Occipital lobe (tissue), 2 donors: ENCODE results near the gene SCYGR3. TPM values are rescaled to one million over a fixed set of nuclear protein-coding genes. Genes with fewer than 3 reads are reported as not detected.
"Not testable (repeated sequence)": the region's sequence is repeated elsewhere in the genome, so short reads cannot be mapped to it uniquely, and the experiment has no call there.

ENCODE experiments used
- DNase-seq: peaks from one replicate; lab custom pipeline; 2025; lab: John Stamatoyannopoulos, UW
- total RNA-seq: library from RNA; depleted of rRNA; stranded (reverse); fragments of >200 nt; gene quantifications from one replicate; pipeline ENCODE4 v1.2.3, GENCODE V29; 2014

Gene SCYGR3
- total RNA-seq, 1 donor from 2014 or later = not detected

- DNase-seq = no peak
Measured at GRCh38 chr2:227613272-227613660, 1.4 kb downstream of the SCYGR3 start.

- DNase-seq = no peak
Measured at GRCh38 chr2:227612546-227613271, 1.9 kb downstream of the SCYGR3 start.

GRCh38 chr2:227610123-227610522, 4.5 kb downstream of the SCYGR3 start:
- no peak for DNase-seq

GRCh38 chr2:227608561-227609338, 5.9 kb downstream of the SCYGR3 start:
- DNase-seq = no peak

- DNase-seq = no peak
Measured at GRCh38 chr2:227607941-227608340, 6.7 kb downstream of the SCYGR3 start.

- no peak for DNase-seq
Measured at GRCh38 chr2:227606476-227606875, 8.2 kb downstream of the SCYGR3 start.

GRCh38 chr2:227602358-227602757, 12.3 kb downstream of the SCYGR3 start:
- no peak for DNase-seq

- not testable (repeated sequence) for DNase-seq
Measured at GRCh38 chr2:227598835-227599503, 15.7 kb downstream of the SCYGR3 start, which contains the start of gene SCYGR2. Gene SCYGR2, plus strand, starts transcription at chr2:227598893. Its CDS starts 0 bp downstream, at chr2:227598893.

- no peak for DNase-seq
Measured at GRCh38 chr2:227597998-227598397, 16.6 kb downstream of the SCYGR3 start.

- no peak for DNase-seq
Measured at GRCh38 chr2:227597036-227597435, 17.6 kb downstream of the SCYGR3 start.

- DNase-seq = no peak
Measured at GRCh38 chr2:227595797-227596196, 18.8 kb downstream of the SCYGR3 start.

GRCh38 chr2:227592694-227593387, 21.8 kb downstream of the SCYGR3 start:
- no peak for DNase-seq

- no peak for DNase-seq
Measured at GRCh38 chr2:227582369-227582768, 32.3 kb downstream of the SCYGR3 start.

- no peak for DNase-seq
Measured at GRCh38 chr2:227579791-227580190, 34.8 kb downstream of the SCYGR3 start.

GRCh38 chr2:227578642-227579041, 36.0 kb downstream of the SCYGR3 start:
- no peak for DNase-seq

- DNase-seq = no peak
Measured at GRCh38 chr2:227577555-227577954, 37.1 kb downstream of the SCYGR3 start.

GRCh38 chr2:227576812-227577211, 37.8 kb downstream of the SCYGR3 start:
- no peak for DNase-seq

- no peak for DNase-seq
Measured at GRCh38 chr2:227576110-227576509, 38.5 kb downstream of the SCYGR3 start.

- DNase-seq = no peak
Measured at GRCh38 chr2:227570615-227571014, 44.0 kb downstream of the SCYGR3 start.

GRCh38 chr2:227568852-227569169, 45.8 kb downstream of the SCYGR3 start:
- DNase-seq = no peak

- no peak for DNase-seq
Measured at GRCh38 chr2:227566012-227566411, 48.6 kb downstream of the SCYGR3 start.

GRCh38 chr2:227565080-227565479, 49.6 kb downstream of the SCYGR3 start:
- DNase-seq = no peak
